ENCODE data around the gene CFAP46.

DNA sequence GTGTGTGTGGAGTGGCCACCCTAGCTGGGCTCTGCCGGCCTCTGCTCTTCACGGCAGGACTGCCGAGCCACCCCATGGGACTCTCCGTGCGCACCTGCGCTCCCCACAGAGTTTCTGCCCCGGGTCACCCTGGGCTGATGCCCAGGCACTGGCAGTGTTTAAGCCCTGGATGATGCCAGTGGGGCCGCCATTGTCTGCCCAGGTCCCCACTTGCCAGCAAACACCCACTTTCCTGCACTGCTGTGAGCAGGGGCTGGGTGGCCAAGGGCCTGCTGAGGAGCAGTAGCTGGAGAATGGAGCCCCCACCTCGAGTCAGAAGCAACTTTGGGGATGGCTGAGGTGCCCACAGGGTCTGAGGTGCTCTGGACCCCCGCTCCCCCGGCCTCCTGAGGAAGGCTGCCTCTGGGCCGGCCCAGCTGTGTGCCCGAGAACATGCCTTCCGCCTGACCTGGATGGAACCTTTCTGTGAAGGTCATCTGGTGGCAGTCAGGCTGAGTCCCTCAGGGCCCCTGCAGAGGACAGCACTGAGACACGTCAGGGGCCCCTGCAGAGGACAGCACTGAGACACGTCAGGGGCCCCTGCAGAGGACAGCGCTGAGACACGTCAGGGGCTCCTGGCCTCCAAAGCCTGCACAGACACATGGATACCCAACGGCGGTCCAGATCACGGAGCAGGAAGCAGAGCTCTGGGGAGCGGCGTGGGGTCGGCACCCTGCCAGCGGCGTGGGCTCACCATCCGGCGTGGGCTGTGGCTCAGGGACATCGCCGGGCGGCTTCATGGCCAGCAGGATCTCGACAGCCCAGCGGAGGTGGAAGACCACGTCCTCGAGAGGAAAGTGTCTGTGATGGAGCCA, 62.0 kb downstream of the CFAP46 start:
- no peak for TF ChIP-seq CTCF (conservative IDR thresholded peaks at IDR 0.05; ENCODE audit: low read length)
- TF ChIP-seq EZH2phosphoT487 (IDR thresholded peaks at IDR 0.05; ENCODE audit: borderline replicate concordance, low read depth, low read length): no peak
